Measurements from ENCODE around the gene EME2. TPM values are rescaled to one million over a fixed set of nuclear protein-coding genes. Genes with fewer than 3 reads are reported as not detected.
"Not testable (repeated sequence)": the region's sequence is repeated elsewhere in the genome, so short reads cannot be mapped to it uniquely, and the experiment has no call there.

Gene EME2, protein sequence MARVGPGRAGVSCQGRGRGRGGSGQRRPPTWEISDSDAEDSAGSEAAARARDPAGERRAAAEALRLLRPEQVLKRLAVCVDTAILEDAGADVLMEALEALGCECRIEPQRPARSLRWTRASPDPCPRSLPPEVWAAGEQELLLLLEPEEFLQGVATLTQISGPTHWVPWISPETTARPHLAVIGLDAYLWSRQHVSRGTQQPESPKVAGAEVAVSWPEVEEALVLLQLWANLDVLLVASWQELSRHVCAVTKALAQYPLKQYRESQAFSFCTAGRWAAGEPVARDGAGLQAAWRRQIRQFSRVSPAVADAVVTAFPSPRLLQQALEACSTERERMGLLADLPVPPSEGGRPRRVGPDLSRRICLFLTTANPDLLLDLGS
- total RNA-seq = 14.9 TPM
- long read RNA-seq, full-length matches to known transcripts = 2 of 26 reads
- long read RNA-seq, partial matches to known transcripts = 4 of 26 reads
- long read RNA-seq, other reads (novel, unspliced or antisense) = 20 of 26 reads

- intact Hi-C loops (cut with DNase I) = loop anchor here (5.0 kb wide), 1 partner anchor 65 kb away; the partner anchor contains the start of gene MAPK8IP3
- DNase-seq (ENCODE audit: low spot score) = no peak
Measured at GRCh38 chr16:1772362-1772907, at the start of gene EME2. Gene EME2 (plus strand): TSS chr16:1772810. CDS start chr16:1773228, 418 bp downstream.

GRCh38 chr16:1723450-1724147 is 49.0 kb upstream of the EME2 start:
- intact Hi-C loops (cut with DNase I) = no loop called here
- no peak for DNase-seq (ENCODE audit: low spot score)

DNA sequence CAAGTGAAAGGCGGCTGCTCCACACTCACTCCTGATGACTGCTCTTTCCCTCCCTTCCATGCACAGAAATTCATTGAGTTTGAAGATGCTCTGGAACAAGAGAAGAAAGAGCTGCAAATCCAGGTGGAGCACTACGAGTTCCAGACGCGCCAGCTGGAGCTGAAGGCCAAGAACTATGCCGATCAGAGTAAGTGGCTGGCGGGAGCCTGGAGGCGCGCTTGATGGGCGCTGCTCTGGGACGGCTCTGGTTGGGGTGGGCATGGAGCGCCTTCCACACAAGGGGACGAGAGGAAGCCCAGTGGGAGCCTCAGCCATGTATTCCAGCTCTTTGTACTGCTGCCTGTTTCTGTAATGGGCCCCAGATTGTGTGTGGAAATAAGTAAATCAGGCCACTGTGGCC is 48.1 kb upstream of the EME2 start:
- DNase-seq (ENCODE audit: low spot score) = no peak
- intact Hi-C loops (cut with DNase I) = no loop called here

GRCh38 chr16:1726661-1727502 is 45.7 kb upstream of the EME2 start:
- intact Hi-C loops (cut with DNase I) = no loop called here
- no peak for DNase-seq (ENCODE audit: low spot score)

DNA sequence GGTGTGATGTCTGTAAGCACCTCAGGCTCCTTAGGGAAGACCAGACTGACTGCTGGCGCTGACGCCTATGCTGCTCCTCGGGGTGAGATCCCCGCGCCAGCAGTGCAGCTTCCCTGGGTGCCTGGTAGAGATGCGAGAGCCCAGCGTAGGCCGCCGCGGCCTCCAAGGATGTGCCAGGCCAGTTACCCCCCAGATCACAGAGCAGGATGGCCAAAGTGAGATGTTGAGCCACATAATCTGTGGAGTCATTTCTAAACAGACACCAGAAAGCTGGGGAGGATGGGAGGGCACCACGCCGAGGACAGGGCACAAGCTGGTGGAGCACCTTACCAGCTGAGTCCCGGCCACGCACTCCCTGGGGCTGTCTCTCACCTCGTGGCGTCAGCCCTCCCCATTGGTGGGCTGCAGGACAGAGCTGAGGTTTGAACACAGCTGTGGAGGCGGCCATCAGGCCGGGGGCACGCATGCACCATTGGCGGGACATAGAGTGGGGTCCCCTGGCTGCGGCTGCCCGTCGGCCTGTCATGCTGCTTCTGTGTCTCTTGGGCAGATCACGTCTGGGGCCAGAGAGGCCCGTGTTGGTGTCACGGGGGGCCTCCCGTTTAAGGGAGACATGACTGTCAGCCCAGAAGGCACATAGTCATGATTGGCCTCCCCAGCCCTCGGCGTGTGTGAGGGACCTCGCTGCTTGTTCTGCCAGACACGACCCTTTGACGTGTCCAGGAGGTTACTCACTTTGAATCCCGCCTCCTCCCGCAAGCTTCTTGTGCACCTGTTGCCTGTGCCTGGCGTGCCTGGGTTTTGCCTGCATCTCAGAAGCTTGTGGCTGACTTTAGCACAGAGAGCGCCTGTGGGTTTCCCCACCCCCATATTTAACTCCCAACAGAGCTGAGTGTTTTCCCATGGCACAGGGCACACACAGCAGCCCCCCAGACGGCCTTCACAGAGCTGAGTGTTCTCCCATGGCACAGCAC is 44.7 kb upstream of the EME2 start:
- DNase-seq (ENCODE audit: low spot score) = no peak
- intact Hi-C loops (cut with DNase I) = no loop called here

DNA sequence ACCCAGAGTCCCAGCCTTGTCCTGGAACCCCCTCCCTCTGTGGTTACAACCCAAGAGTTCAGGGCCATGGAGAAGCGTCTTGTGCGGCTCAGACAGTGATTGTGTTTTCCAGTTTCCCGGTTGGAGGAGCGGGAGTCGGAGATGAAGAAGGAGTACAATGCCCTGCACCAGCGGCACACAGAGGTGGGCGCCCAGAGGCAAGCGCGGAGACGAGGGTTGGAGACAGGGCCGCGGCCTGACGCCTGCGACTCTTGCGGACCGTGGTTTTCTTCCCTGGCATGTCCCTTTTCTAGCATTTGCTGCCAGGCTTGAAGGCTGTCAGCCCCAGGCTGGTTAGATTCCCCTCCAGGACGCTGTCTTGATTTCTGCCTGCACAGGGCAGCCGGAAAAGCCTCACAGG is 43.6 kb upstream of the EME2 start:
- intact Hi-C loops (cut with DNase I) = no loop called here
- no peak for DNase-seq (ENCODE audit: low spot score)

GRCh38 chr16:1729445-1729844 is 43.2 kb upstream of the EME2 start:
- intact Hi-C loops (cut with DNase I) = no loop called here
- DNase-seq (ENCODE audit: low spot score) = no peak

DNA sequence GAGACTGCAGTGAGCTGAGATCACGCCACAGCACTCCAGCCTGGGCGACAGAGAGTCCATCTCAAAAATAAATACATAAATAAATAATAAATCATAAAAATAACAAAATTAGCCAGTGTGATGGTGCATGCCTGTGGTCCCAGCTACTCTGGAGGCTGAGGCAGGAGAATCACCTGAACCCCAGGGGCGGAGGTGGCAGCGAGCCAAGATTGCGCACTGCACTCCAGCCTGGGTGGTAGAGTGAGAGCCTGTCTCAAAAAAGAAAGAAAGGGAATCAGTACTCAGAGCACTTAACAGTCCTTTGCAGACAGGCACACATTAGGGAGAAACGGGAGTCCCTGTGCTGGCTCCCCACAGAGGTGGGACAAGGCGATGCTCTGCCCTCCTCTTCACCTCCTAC is 41.5 kb upstream of the EME2 start:
- intact Hi-C loops (cut with DNase I) = no loop called here
- DNase-seq (ENCODE audit: low spot score) = no peak

GRCh38 chr16:1731603-1732002 is 41.0 kb upstream of the EME2 start:
- intact Hi-C loops (cut with DNase I) = no loop called here
- DNase-seq (ENCODE audit: low spot score) = no peak

DNA sequence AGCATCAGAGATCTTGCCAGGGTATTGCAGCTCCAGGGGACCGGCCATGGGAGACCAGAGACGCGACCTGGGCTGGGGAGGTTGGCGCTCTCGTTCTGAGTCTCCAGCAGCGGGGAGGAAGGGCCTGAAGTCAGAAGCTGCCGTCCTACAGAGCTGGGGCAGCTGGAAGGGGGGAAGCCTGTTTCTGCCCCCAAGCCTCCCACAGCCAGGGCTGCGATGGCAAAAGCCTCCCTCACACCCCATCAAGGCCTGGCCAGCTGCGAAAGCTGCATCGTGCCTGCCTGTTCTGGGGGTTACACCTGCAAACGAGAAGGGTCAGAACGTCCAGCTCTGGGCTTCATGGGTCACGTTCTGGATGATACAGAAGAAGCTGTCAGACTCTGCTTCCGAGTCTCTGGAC is 40.5 kb upstream of the EME2 start:
- intact Hi-C loops (cut with DNase I) = no loop called here
- DNase-seq (ENCODE audit: low spot score) = no peak

GRCh38 chr16:1732551-1732987 is 40.0 kb upstream of the EME2 start:
- DNase-seq (ENCODE audit: low spot score); intact Hi-C loops (cut with DNase I): not testable (repeated sequence)

DNA sequence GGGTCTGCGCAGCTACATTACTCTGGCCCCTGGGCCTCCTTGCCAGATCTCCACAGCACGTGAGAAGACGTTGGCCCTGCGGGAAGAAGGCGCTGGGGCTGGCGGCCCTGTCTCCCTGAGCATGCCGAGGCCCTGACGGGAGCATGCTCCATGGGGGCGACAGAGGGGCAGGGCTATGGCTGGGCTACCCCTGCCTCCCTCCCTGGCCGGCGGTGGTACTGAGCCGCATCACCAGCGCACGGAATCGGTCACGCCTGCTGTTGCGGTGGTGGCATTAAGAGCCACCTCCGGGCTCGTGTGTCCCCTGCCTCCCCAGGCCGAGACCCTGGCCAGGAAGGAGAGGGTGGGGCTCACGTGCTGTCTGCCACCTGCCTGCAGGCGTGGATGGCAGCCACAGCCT is 38.5 kb upstream of the EME2 start:
- intact Hi-C loops (cut with DNase I) = no loop called here

GRCh38 chr16:1734816-1735215 is 37.8 kb upstream of the EME2 start:
- DNase-seq (ENCODE audit: low spot score) = no peak
- intact Hi-C loops (cut with DNase I) = no loop called here

More for the DNA sequence above, 38.5 kb upstream of the EME2 start:
- no peak for DNase-seq (ENCODE audit: low spot score)

DNA sequence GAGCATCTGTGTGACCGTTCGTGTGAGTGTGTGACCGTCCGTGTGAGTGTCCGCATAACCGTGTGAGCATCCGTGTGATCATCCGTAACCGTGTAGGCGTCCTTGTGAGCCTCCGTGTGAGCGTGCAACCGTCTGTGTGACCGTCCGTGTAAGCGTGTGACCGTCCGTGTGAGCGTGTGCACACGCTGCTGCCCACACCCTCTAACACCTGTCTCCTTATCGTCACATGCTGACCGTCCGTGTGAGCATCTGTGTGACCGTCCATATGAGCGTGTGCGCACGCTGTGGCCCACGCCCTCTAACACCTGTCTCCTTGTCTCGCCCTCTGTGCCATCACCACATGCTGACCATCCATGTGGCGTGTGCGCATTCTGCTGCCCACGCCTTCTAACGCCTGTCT is 32.4 kb upstream of the EME2 start:
- no peak for DNase-seq (ENCODE audit: low spot score)
- intact Hi-C loops (cut with DNase I) = no loop called here

- intact Hi-C loops (cut with DNase I) = no loop called here
- DNase-seq (ENCODE audit: low spot score) = no peak
Measured at GRCh38 chr16:1740781-1741490, 31.7 kb upstream of the EME2 start.

DNA sequence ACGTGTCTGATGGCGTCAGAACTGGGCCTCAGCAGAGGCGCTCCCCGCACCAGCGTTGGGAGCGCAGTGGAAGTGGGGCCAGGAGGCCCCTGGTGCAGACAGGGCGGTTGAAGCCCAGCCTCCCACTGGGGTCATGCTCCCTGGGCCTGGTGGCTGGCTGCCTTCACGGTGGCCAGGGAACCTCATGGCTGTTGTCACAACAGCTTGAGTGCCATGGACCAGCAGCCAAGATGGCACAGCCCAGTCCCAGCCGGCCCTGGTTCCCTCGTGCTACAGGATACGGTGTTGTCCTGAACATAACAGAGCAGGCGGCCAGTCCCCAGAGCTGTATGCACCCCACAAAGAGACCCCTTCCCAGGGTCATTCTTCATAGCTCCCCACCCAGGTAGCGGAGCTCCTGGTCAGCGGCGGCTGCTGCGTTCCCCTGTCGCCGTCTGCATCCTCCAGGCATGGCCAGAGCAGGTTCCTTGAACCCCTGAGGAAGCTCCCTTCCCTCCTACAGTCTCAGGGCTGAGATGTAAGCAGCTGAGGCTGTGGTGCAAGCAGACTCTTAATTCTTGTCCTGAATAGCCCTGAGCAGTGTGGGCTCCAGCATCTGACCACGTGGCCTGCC is 31.0 kb upstream of the EME2 start:
- intact Hi-C loops (cut with DNase I) = no loop called here
- no peak for DNase-seq (ENCODE audit: low spot score)

Data from cardiac septum (tissue), 1 donor.